H1 (cell line): ENCODE data around the gene HOXA11.

Experiments used
- BCL11A ChIP-seq, 2 experiments: IDR thresholded peaks; one replicate each; pipeline ENCODE4 v1.6.1; 2011; ENCODE audit warnings: low read depth in 2 of 2, low read length in 2 of 2, mild to moderate bottlenecking in 2 of 2
- CTCF ChIP-seq, 3 experiments: IDR thresholded peaks; 1 replicate in 2 of 3; 2 replicates in 1 of 3; pipeline versions ENCODE4 v1.5.1 to v1.6.1; 2011; ENCODE audit warnings: low read length in 3 of 3, mild to moderate bottlenecking in 3 of 3, inconsistent platforms in 2 of 3, low read depth in 1 of 3, moderate library complexity in 1 of 3; ENCODE audit not compliant: insufficient read depth in 1 of 3; ENCODE audit errors: control extremely low read depth in 1 of 3
- POLR2A ChIP-seq, 2 experiments: IDR thresholded peaks; 1 replicate in 1 of 2; 2 replicates in 1 of 2; pipeline ENCODE4 v1.6.1; 2011; ENCODE audit warnings: low read depth in 2 of 2, low read length in 2 of 2, mild to moderate bottlenecking in 2 of 2; ENCODE audit errors: control extremely low read depth in 1 of 2

DNA sequence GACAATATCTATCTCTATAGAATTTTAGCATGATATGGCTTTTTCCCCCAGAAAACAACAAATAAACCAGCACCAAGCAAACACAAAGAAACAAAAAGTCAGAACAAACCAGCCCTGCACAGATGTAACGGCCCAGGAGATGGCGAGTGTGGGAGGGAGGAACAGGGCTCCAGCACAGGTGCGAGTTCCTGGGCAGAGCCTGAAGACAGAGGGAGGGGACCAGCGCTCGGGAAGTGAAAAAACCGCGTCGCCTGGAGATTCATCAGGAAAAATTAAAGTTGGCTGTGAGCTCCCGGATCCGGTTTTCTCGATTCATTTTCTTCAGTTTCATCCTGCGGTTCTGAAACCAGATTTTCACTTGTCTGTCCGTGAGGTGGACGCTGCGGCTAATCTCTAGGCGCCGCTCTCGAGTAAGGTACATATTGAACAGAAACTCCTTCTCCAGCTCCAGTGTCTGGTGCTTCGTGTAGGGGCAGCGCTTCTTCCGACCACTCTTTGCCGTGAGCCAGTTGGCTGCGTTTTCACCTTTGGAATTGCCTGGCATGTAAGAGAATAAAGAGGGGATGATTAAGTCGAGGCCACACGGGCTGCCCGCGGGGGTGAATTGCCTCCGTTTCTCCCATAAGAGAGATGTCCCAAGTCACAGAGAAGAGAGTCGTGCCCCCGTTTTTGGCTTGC is 13.3 kb downstream of the HOXA11 start:
- no peak for TF ChIP-seq POLR2A (IDR thresholded peaks at IDR 0.05; ENCODE audit: control extremely low read depth in 1 of 2, low read depth in 2 of 2, low read length in 2 of 2)
- TF ChIP-seq BCL11A (IDR thresholded peaks at IDR 0.05; ENCODE audit: low read depth in 2 of 2, low read length in 2 of 2): no peak
- TF ChIP-seq CTCF (IDR thresholded peaks at IDR 0.05; ENCODE audit: control extremely low read depth in 1 of 3, insufficient read depth in 1 of 3, low read depth in 1 of 3, low read length in 3 of 3): no peak
